GM13976 (cell line): Measurements from ENCODE around the gene SH3BGRL2.

Experiments
- DNase-seq: peaks from one replicate; pipeline ENCODE4 v3.0.0; 2012; ENCODE audit warnings: low spot score
- CTCF ChIP-seq: IDR thresholded peaks from 2 replicates; pipeline ENCODE4 v1.5.1; 2012; ENCODE audit warnings: borderline replicate concordance, mild to moderate bottlenecking; ENCODE audit not compliant: insufficient read depth; ENCODE audit errors: extremely low read depth, missing control alignments, control extremely low read depth
- in situ Hi-C: fragments of 300-500 bp; cut with MboI; formaldehyde crosslinking; loops from one replicate; pipeline ENCODE4 v1.12.0; 2022; ENCODE audit warnings: low sequenced_read_pairs, mixed read lengths, inconsistent platforms; ENCODE audit not compliant: unreplicated experiment

Gene SH3BGRL2

GRCh38 chr6:79694623-79695343 lies 63.7 kb downstream of the SH3BGRL2 start:
- no peak for DNase-seq
- in situ Hi-C loops = no loop called here
- TF ChIP-seq CTCF = no peak

GRCh38 chr6:79697430-79697829 lies 66.3 kb downstream of the SH3BGRL2 start:
- in situ Hi-C loops = no loop called here
- no peak for DNase-seq
- TF ChIP-seq CTCF = no peak

DNA sequence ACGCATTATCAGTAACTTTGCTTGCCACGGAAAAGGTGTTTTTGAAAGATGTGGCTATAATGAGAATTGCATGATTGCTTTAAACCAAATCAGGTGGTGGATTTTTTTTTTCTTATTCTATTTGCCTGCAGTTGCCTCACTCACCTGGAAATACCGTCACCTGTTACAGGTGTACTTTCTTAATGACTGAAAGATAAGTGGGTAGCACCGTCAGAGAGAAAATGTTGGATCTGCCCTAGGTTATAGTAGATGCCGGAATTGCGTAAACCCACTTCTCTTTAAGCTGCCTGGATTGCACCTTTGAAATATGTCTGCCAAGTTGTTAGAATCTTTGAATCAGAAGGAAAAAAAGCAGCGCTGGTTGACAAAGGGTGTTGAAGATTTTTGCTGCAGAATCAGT lies 68.5 kb downstream of the SH3BGRL2 start:
- in situ Hi-C loops = no loop called here
- no peak for TF ChIP-seq CTCF
- no peak for DNase-seq

GRCh38 chr6:79702691-79703090 lies 71.6 kb downstream of the SH3BGRL2 start:
- no peak for TF ChIP-seq CTCF
- DNase-seq = no peak
- in situ Hi-C loops = no loop called here

GRCh38 chr6:79704200-79704599 lies 73.1 kb downstream of the SH3BGRL2 start:
- DNase-seq = no peak

GRCh38 chr6:79705456-79705995 lies 74.4 kb downstream of the SH3BGRL2 start:
- in situ Hi-C loops = no loop called here
- TF ChIP-seq CTCF = no peak
- no peak for DNase-seq

More at GRCh38 chr6:79704200-79704599, 73.1 kb downstream of the SH3BGRL2 start:
- TF ChIP-seq CTCF = no peak
- in situ Hi-C loops = no loop called here
